OCI-LY3 (cell line): Measurements from ENCODE around the gene PSMC5.

Experiments used
- H2AFZ ChIP-seq: fragments of 200-600, 300-600 bp; shearing (Covaris generic); 2 replicates; pipeline ENCODE4 v1.6.0; 2014; ENCODE audit warnings: antibody characterized with exemption, low read depth, low read length
- H3K27ac ChIP-seq: fragments of 200-600, 300-600 bp; sonication (generic); 2 replicates; pipeline ENCODE4 v1.5.1; 2014; ENCODE audit warnings: mild to moderate bottlenecking, low read length, moderate library complexity, mixed read lengths
- H3K27me3 ChIP-seq: fragments of 200-600, 300-600 bp; sonication (generic); 2 replicates; pipeline ENCODE4 v1.6.1; 2014; ENCODE audit warnings: low read depth, low read length, mixed read lengths
- H3K36me3 ChIP-seq: fragments of 200-600, 300-600 bp; sonication (generic); replicated peaks from 2 replicates; pipeline ENCODE3; 2014; ENCODE audit warnings: low read depth, low read length, mixed read lengths
- H3K4me1 ChIP-seq: fragments of 300-600, 200-600 bp; sonication (generic); 2 replicates; pipeline ENCODE4 v1.6.1; 2014; ENCODE audit warnings: low read length, mixed read lengths
- H3K4me2 ChIP-seq: fragments of 200-600, 300-600 bp; sonication (generic); 2 replicates; pipeline ENCODE4 v1.6.1; 2014; ENCODE audit warnings: low read length, mixed read lengths
- H3K4me3 ChIP-seq: fragments of 300-600, 200-600 bp; sonication (generic); 2 replicates; pipeline ENCODE4 v1.5.1; 2014; ENCODE audit warnings: antibody characterized with exemption, mild to moderate bottlenecking, low read length, moderate library complexity
- H3K79me2 ChIP-seq: fragments of 300-600, 200-600 bp; shearing (Covaris generic); 2 replicates; pipeline ENCODE4 v1.6.1; 2014; ENCODE audit warnings: mild to moderate bottlenecking, low read length, mixed read lengths
- H3K9ac ChIP-seq: fragments of 300-600, 200-600 bp; shearing (Covaris generic); 2 replicates; pipeline ENCODE4 v1.6.0; 2014; ENCODE audit warnings: mild to moderate bottlenecking, low read length, moderate library complexity
- H3K9me3 ChIP-seq: fragments of 200-600, 300-600 bp; shearing (Covaris generic); 2 replicates; pipeline ENCODE4 v1.6.1; 2014; ENCODE audit warnings: low read length, mixed read lengths; ENCODE audit not compliant: insufficient read depth
- H4K20me1 ChIP-seq: fragments of 200-600, 300-600 bp; sonication (generic); 2 replicates; pipeline ENCODE4 v1.6.1; 2016; ENCODE audit warnings: low read length, mixed read lengths; ENCODE audit not compliant: insufficient read depth
- EZH2phosphoT487 ChIP-seq: fragments of 200-600 bp; shearing (Covaris generic); IDR thresholded peaks from 2 replicates; pipeline ENCODE4 v1.6.1; 2018; ENCODE audit warnings: antibody characterized with exemption, mixed run types, low read depth
- TF ChIP-seq, protein P1 (sequence below): fragments of 200-600, 300-600 bp; sonication (generic); IDR thresholded peaks from 2 replicates; pipeline ENCODE4 v1.5.1; 2014; ENCODE audit warnings: antibody characterized with exemption, low read length, low read depth

The PSMC5 gene

GRCh38 chr17:63831505-63831904 is 4.3 kb downstream of the PSMC5 start:
- Histone ChIP-seq H3K9ac (no peak overlapping the region), H3K4me1 (peaks cover 9% of the 10 kb centered on the region), H3K79me2 (peaks cover 28% of the 10 kb centered on the region), H3K4me2 (no peak overlapping the region), H3K27me3 (no peaks in the 10 kb centered on the region), H2AFZ (no peak overlapping the region), H3K27ac (no peak overlapping the region), H3K36me3 (peaks cover 65% of the 10 kb centered on the region), H3K4me3 (no peak overlapping the region), H4K20me1 (no peaks in the 10 kb centered on the region), H3K9me3 (no peaks in the 10 kb centered on the region)
- no peak for TF ChIP-seq EZH2phosphoT487
- TF ChIP-seq, protein P1, sequence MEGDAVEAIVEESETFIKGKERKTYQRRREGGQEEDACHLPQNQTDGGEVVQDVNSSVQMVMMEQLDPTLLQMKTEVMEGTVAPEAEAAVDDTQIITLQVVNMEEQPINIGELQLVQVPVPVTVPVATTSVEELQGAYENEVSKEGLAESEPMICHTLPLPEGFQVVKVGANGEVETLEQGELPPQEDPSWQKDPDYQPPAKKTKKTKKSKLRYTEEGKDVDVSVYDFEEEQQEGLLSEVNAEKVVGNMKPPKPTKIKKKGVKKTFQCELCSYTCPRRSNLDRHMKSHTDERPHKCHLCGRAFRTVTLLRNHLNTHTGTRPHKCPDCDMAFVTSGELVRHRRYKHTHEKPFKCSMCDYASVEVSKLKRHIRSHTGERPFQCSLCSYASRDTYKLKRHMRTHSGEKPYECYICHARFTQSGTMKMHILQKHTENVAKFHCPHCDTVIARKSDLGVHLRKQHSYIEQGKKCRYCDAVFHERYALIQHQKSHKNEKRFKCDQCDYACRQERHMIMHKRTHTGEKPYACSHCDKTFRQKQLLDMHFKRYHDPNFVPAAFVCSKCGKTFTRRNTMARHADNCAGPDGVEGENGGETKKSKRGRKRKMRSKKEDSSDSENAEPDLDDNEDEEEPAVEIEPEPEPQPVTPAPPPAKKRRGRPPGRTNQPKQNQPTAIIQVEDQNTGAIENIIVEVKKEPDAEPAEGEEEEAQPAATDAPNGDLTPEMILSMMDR = no peak

- H4K20me1 ChIP-seq = no peaks in the 10 kb centered on the region
- peaks cover 27% of the 10 kb centered on the region for H3K79me2 ChIP-seq
- H2AFZ ChIP-seq = no peak overlapping the region
- H3K27me3 ChIP-seq = no peaks in the 10 kb centered on the region
- no peak overlapping the region for H3K9ac ChIP-seq
- H3K9me3 ChIP-seq = no peaks in the 10 kb centered on the region
- H3K27ac ChIP-seq = no peak overlapping the region
- H3K4me3 ChIP-seq = no peak overlapping the region
- no peak overlapping the region for H3K4me2 ChIP-seq
- H3K4me1 ChIP-seq = peaks cover 9% of the 10 kb centered on the region
- H3K36me3 ChIP-seq = peaks cover 68% of the 10 kb centered on the region
- TF ChIP-seq EZH2phosphoT487 = no peak
- TF ChIP-seq, protein P1 = no peak
These were observed 4.8 kb downstream of the PSMC5 start for GRCh38 chr17:63832014-63832413.

DNA sequence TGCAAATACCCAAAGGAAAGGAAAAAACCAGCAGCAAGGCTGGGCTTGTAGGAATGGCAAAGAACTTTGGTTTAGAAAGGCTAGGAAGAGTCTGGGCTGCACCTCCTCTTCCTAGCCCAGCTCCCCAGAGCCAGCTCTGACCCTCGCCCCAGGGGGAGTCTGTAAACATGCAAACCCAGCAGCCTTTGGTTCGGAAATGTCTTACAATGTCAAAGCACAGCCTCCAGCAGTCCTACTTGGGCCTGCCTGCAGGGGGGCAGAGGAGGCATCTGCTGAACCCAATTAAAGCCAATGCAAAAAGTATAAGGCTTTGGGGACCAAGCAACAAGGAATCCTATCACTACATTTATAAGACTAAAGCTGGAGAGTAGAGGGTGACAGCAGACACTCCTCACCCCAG is 5.2 kb downstream of the PSMC5 start:
- no peak overlapping the region for H3K4me2 ChIP-seq
- H3K27ac ChIP-seq = no peak overlapping the region
- H3K9me3 ChIP-seq = no peaks in the 10 kb centered on the region
- H3K4me3 ChIP-seq = no peak overlapping the region
- peaks cover 9% of the 10 kb centered on the region for H3K4me1 ChIP-seq
- H3K27me3 ChIP-seq = no peaks in the 10 kb centered on the region
- H3K9ac ChIP-seq = no peak overlapping the region
- no peak for TF ChIP-seq EZH2phosphoT487
- TF ChIP-seq, protein P1 = no peak
- peaks cover 30% of the 10 kb centered on the region for H3K79me2 ChIP-seq
- H4K20me1 ChIP-seq = no peaks in the 10 kb centered on the region
- H3K36me3 ChIP-seq = peaks cover 68% of the 10 kb centered on the region
- H2AFZ ChIP-seq = no peak overlapping the region

- Histone ChIP-seq H3K9me3 (no peaks in the 10 kb centered on the region), H3K36me3 (peaks cover 68% of the 10 kb centered on the region), H3K27me3 (no peaks in the 10 kb centered on the region), H3K4me2 (no peak overlapping the region), H2AFZ (no peak overlapping the region), H3K4me1 (peaks cover 7% of the 10 kb centered on the region), H3K9ac (no peak overlapping the region), H4K20me1 (peaks cover 6% of the 10 kb centered on the region; the same call in 1 of the 2 replicates), H3K4me3 (no peak overlapping the region), H3K79me2 (peaks cover 30% of the 10 kb centered on the region), H3K27ac (no peak overlapping the region)
- no peak for TF ChIP-seq EZH2phosphoT487
These were observed 6.0 kb downstream of the PSMC5 start for GRCh38 chr17:63833026-63833740.
